Natural killer cell (primary cell): ENCODE measurements around the gene PTCHD1. TPM values are rescaled to one million over a fixed set of nuclear protein-coding genes. Genes with fewer than 3 reads are reported as not detected.

Experiments used
- ATAC-seq, 3 donors: fragments of 150-1000 bp in 2 of 3; fragments of 200-7000 bp in 1 of 3; cut with Tn5 transposase; 1 replicate in 1 of 3; 2 replicates in 2 of 3; pipeline ENCODE4 v1.10.0; 2021; ENCODE audit warnings: mild to moderate bottlenecking in 2 of 3, moderate library complexity in 2 of 3
- DNase-seq, 2 donors: peaks; one replicate each; pipeline versions ENCODE4 v3.0.0 to v3.0.0-alpha.2; 2013 to 2021; ENCODE audit warnings: mixed read lengths in 1 of 2
- H3K27ac ChIP-seq: one replicate; pipeline ENCODE4 v1.5.1; 2013; ENCODE audit warnings: mild to moderate bottlenecking, low read length
- H3K27me3 ChIP-seq: one replicate; pipeline ENCODE4 v1.6.1; 2013; ENCODE audit warnings: low read length; ENCODE audit not compliant: control insufficient read depth, insufficient read depth
- H3K36me3 ChIP-seq: one replicate; pipeline ENCODE4 v1.6.1; 2013; ENCODE audit warnings: low read length; ENCODE audit not compliant: control insufficient read depth, insufficient read depth
- H3K4me1 ChIP-seq: one replicate; pipeline ENCODE4 v1.6.1; 2013; ENCODE audit warnings: low read length; ENCODE audit not compliant: control insufficient read depth, insufficient read depth
- H3K4me3 ChIP-seq: one replicate; pipeline ENCODE4 v1.5.1; 2013; ENCODE audit warnings: low read length
- H3K9me3 ChIP-seq: one replicate; pipeline ENCODE4 v1.6.1; 2013; ENCODE audit warnings: low read length; ENCODE audit not compliant: control insufficient read depth, insufficient read depth
- H3K27ac Mint-ChIP-seq, 2 donors: one replicate each; pipeline ENCODE4 v1.8.0; 2022; ENCODE audit warnings: mild to moderate bottlenecking in 2 of 2, mixed read lengths in 2 of 2, moderate library complexity in 1 of 2
- H3K27me3 Mint-ChIP-seq, 2 donors: one replicate each; pipeline ENCODE4 v1.8.0; 2022; ENCODE audit warnings: low read depth in 2 of 2, mixed read lengths in 2 of 2
- H3K36me3 Mint-ChIP-seq: one replicate; pipeline ENCODE4 v1.8.0; 2022; ENCODE audit warnings: mixed read lengths
- H3K4me1 Mint-ChIP-seq, 2 donors: one replicate each; pipeline ENCODE4 v1.8.0; 2022; ENCODE audit warnings: mixed read lengths in 2 of 2
- H3K4me3 Mint-ChIP-seq: one replicate; pipeline ENCODE4 v1.8.0; 2022; ENCODE audit warnings: mild to moderate bottlenecking, moderate library complexity, mixed read lengths
- H3K9me3 Mint-ChIP-seq, 2 donors: one replicate each; pipeline ENCODE4 v1.8.0; 2022; ENCODE audit warnings: mixed read lengths in 2 of 2
- WGBS: methylation state at CpG from one replicate; pipeline ENCODE4 v1.1.7; 2013; ENCODE audit warnings: missing lambda C conversion rate; ENCODE audit not compliant: insufficient coverage; 5-methylcytosine and 5-hydroxymethylcytosine counted together
- intact Hi-C: fragments of 100-400 bp; cut with micrococcal nuclease; formaldehyde crosslinking; loops from one replicate; pipeline ENCODE4 v1.14.2; 2022
- total RNA-seq, 4 donors: library from RNA; stranded (reverse); fragments of 120-200 nt in 1 of 4; gene quantifications; one replicate each; pipeline versions ENCODE4 v1.2.3 to v1.2.4, GENCODE V29; 2013 to 2022
- TF ChIP-seq, protein P1 (sequence below): fragments of 200-600 bp; IDR thresholded peaks from one replicate; pipeline ENCODE4 v1.8.0; 2022; ENCODE audit warnings: antibody characterized with exemption

The PTCHD1 gene
- total RNA-seq, 3 donors from 2014 or later (not counting 1 experiment from before 2014, with no cell fraction given), result not detected

DNA sequence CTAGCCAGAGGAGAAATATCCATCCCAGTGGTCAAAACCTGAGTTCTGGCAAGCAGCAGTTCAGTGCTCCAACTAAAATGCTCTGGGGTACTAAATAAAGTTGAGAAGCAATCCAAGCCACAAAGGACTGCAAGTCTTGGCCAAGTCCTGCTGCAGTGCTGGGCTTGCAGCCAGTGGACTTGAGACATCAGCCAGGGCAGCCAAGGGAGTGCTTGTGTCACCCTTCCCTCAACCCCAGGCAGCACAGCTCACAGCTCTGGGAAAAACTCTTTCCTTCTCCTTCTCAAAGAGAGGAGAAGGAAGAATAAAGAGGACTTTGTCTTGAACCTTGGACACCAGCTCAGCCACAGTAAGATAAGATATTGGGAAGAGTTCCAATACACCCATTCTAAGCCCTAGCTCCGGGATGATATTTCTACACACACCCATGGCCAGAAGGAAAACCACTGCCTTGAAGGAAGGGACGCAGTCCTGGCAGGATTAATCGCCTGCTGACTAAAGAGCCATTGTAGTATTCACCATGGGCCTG is 99.8 kb downstream of the PTCHD1 start:
- Histone ChIP-seq H3K27ac (no peak overlapping the region), H3K27me3 (no peaks in the 10 kb centered on the region), H3K4me1 (no peaks in the 10 kb centered on the region), H3K36me3 (no peaks in the 10 kb centered on the region), H3K4me3 (no peak overlapping the region), H3K9me3 (no peaks in the 10 kb centered on the region)
- DNase-seq, result no peak
- Mint-ChIP-seq H3K4me1 (no peaks in the 10 kb centered on the region), H3K27ac (no peak overlapping the region), H3K27me3 (no peaks in the 10 kb centered on the region), H3K4me3 (no peak overlapping the region), H3K9me3 (peaks cover 0 to 2% of the 10 kb centered on the region in 2 donors), H3K36me3 (no peaks in the 10 kb centered on the region)
- ATAC-seq, result no peak
- TF ChIP-seq, protein P1, sequence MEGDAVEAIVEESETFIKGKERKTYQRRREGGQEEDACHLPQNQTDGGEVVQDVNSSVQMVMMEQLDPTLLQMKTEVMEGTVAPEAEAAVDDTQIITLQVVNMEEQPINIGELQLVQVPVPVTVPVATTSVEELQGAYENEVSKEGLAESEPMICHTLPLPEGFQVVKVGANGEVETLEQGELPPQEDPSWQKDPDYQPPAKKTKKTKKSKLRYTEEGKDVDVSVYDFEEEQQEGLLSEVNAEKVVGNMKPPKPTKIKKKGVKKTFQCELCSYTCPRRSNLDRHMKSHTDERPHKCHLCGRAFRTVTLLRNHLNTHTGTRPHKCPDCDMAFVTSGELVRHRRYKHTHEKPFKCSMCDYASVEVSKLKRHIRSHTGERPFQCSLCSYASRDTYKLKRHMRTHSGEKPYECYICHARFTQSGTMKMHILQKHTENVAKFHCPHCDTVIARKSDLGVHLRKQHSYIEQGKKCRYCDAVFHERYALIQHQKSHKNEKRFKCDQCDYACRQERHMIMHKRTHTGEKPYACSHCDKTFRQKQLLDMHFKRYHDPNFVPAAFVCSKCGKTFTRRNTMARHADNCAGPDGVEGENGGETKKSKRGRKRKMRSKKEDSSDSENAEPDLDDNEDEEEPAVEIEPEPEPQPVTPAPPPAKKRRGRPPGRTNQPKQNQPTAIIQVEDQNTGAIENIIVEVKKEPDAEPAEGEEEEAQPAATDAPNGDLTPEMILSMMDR, result no peak
- intact Hi-C loops, result no loop called here
- 94% methylated on average over 2 of the region's 3 CpGs for WGBS

DNA sequence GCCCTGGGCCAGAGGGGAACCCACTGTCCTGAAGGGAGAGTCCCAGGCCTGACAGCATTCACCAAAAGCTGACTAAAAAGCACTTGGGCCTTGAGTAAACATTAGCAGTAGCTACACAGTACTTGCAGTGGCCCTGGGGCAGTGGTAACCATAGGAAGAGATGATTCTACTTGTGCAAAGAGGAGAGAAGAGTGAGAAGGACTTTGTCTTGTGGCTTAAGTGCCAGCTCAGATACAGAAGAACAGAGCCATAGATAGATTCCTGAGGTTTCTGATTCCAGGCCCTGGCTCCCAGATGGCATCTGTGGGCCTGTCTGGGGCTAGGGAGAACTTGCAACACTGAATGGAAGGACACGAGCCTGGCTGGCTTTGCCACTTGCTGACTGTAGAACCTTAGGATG is 100.5 kb downstream of the PTCHD1 start:
- Histone ChIP-seq H3K36me3 (no peaks in the 10 kb centered on the region), H3K4me3 (no peak overlapping the region), H3K27me3 (no peaks in the 10 kb centered on the region), H3K27ac (no peak overlapping the region), H3K4me1 (no peaks in the 10 kb centered on the region), H3K9me3 (no peaks in the 10 kb centered on the region)
- no peaks in the 10 kb centered on the region for H3K4me1 Mint-ChIP-seq
- TF ChIP-seq, protein P1, result no peak
- no peaks in the 10 kb centered on the region for H3K36me3 Mint-ChIP-seq
- no peak overlapping the region for H3K4me3 Mint-ChIP-seq
- ATAC-seq, result no peak
- 79% methylated on average over 1 of the region's 1 CpG for WGBS
- intact Hi-C loops, result no loop called here
- no peak for DNase-seq
- no peaks in the 10 kb centered on the region for H3K27me3 Mint-ChIP-seq
- H3K27ac Mint-ChIP-seq, result no peak overlapping the region
- peaks cover under 1 to 2% of the 10 kb centered on the region in 2 donors for H3K9me3 Mint-ChIP-seq

DNA sequence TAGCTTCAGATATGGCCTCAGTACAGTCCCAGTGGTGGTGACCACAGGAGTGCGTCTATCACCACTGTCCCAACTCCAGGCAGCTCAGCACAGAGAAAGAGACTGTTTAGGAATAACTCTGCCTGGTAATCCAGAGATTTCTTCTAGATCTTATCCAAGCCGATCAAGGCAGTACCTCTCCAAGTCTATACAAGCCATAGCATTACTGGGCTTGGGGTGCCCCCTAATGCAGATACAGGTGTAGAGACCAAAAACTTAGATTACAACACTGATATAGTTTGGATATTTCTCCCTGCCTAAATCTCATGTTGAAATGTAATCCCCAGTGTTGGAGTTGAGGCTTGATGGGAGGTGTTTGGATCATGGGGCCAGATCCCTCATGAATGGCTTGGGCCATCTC is 100.9 kb downstream of the PTCHD1 start:
- H3K4me3 ChIP-seq, result no peak overlapping the region
- WGBS, result 100% methylated on average over 2 of the region's 2 CpGs
- Mint-ChIP-seq H3K27ac (no peak overlapping the region), H3K36me3 (no peaks in the 10 kb centered on the region), H3K4me1 (no peaks in the 10 kb centered on the region), H3K27me3 (no peaks in the 10 kb centered on the region), H3K9me3 (peaks cover 2 to 4% of the 10 kb centered on the region in 2 donors), H3K4me3 (no peak overlapping the region)
- no peaks in the 10 kb centered on the region for H3K4me1 ChIP-seq
- H3K9me3 ChIP-seq, result no peaks in the 10 kb centered on the region
- DNase-seq (no peak), ATAC-seq (no peak)
- H3K27me3 ChIP-seq, result no peaks in the 10 kb centered on the region
- TF ChIP-seq, protein P1, result no peak
- H3K27ac ChIP-seq, result no peak overlapping the region
- intact Hi-C loops, result no loop called here
- H3K36me3 ChIP-seq, result no peaks in the 10 kb centered on the region

DNA sequence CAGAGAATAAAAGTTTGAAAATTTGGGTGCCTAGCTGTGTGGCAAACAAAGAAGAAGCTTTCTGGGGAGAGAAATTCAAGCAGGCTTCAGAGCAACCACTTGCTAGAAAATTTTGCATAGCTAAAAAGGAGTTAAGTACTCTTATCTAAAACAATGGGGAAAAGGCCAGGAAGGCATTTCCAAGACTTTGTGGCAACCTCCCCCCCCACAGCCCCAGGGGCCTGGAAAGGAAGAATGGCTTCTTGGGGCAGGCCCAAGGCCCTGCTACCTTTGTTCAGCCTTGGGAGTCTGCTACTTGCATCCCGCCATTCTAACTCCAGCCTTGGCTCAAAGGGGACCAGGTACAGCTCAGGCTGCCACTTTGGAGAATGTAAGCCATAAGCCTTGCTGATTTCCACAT is 102.2 kb downstream of the PTCHD1 start:
- H3K36me3 Mint-ChIP-seq, result no peaks in the 10 kb centered on the region
- intact Hi-C loops, result no loop called here
- 86% methylated on average over 1 of the region's 1 CpG for WGBS
- TF ChIP-seq, protein P1, result no peak
- H3K4me1 Mint-ChIP-seq, result no peaks in the 10 kb centered on the region
- no peaks in the 10 kb centered on the region for H3K27me3 ChIP-seq
- no peaks in the 10 kb centered on the region for H3K9me3 ChIP-seq
- H3K27me3 Mint-ChIP-seq, result no peaks in the 10 kb centered on the region
- no peaks in the 10 kb centered on the region for H3K36me3 ChIP-seq
- no peak overlapping the region for H3K27ac Mint-ChIP-seq
- peaks cover 2 to 8% of the 10 kb centered on the region in 2 donors for H3K9me3 Mint-ChIP-seq
- no peak for DNase-seq
- H3K4me1 ChIP-seq, result no peaks in the 10 kb centered on the region
- no peak for ATAC-seq
- no peak overlapping the region for H3K4me3 Mint-ChIP-seq
- no peak overlapping the region for H3K27ac ChIP-seq
- no peak overlapping the region for H3K4me3 ChIP-seq
